Motor neuron (in vitro differentiated cells): ENCODE results near the gene TBX4. TPM values are rescaled to one million over a fixed set of nuclear protein-coding genes. Genes with fewer than 3 reads are reported as not detected.

ENCODE experiments used
- ATAC-seq, 8 experiments: fragments of 200-7000 bp; cut with Tn5 transposase; replicated peaks in 6 of 8; 2 replicates each; pipeline ENCODE4 v1.8.0; 2021; ENCODE audit warnings: mild to moderate bottlenecking in 8 of 8, moderate library complexity in 8 of 8
- H3K27ac ChIP-seq, 2 donors: fragments of 250-450 bp; sonication (Bioruptor Pico); 2 replicates each; pipeline ENCODE4 v1.9.0; 2021; ENCODE audit warnings: antibody characterized with exemption in 2 of 2, mild to moderate bottlenecking in 2 of 2, moderate library complexity in 1 of 2
- H3K4me1 ChIP-seq, 2 donors: fragments of 250-450 bp; sonication (Bioruptor Pico); replicated peaks in 1 of 2; 2 replicates each; pipeline ENCODE4 v1.6.1; 2021; ENCODE audit warnings: antibody characterized with exemption in 2 of 2, mild to moderate bottlenecking in 2 of 2, moderate library complexity in 1 of 2
- H3K4me3 ChIP-seq, 5 donors: fragments of 250-450 bp; sonication (Bioruptor Pico); 2 replicates each; pipeline ENCODE4 v1.9.0; 2021; ENCODE audit warnings: antibody characterized with exemption in 5 of 5, mild to moderate bottlenecking in 5 of 5, moderate library complexity in 4 of 5
- whole genome bisulfite sequencing, 10 experiments: fragments of 450-650 bp; shearing (Covaris generic); methylation state at CpG; one replicate each; pipeline ENCODE4 v1.0.0; 2022; 5-methylcytosine and 5-hydroxymethylcytosine counted together
- in situ Hi-C, 9 experiments: fragments of 400-800 bp; cut with MboI; loops; one replicate each; pipeline ENCODE4 v1.15.0; 2021; ENCODE audit warnings: low sequenced_read_pairs in 9 of 9, low pct_unique_long_range_greater_than_20kb in 2 of 9; ENCODE audit not compliant: unreplicated experiment in 9 of 9
- total RNA-seq, 8 experiments: library from RNA; unstranded; fragments of 300-600 nt; gene quantifications; 2 replicates each; pipeline versions ENCODE4 v1.2.3 to v1.2.4, GENCODE V29; 2022

Gene TBX4
- total RNA-seq, 8 experiments from 2014 or later, result 0.08 to 0.70 (median 0.20) TPM; not detected in 4

DNA sequence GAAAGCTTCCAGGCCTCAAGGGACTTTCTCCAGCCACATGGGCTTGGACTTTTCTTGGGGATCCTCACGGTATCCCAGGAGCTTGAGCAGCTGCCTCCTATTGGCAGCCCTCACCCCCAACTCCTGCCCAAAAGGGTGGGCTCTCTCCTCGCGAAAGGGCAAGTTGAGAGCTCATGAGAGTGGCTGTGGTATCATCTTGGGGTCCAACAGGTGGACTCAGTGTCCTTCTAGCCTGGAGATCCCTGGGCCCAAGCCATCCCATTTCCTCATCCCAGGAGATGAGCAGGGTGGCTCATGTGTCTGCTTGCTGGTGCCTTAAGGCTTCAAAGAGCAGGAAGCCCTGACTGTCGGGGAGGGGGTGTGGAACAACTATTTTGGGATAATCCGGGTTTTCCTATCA lies 17.7 kb downstream of the TBX4 start:
- Histone ChIP-seq H3K4me3 (no peak overlapping the region), H3K4me1 (peaks cover 0 to 4% of the 10 kb centered on the region in 2 donors), H3K27ac (no peak overlapping the region)
- 37 to 95% (median 75%) methylated on average over 1 to 4 of the region's 5 CpGs; no CpG with 5 or more reads in 5 of the 10 experiments for WGBS, 10 experiments
- ATAC-seq, result no peak
- in situ Hi-C loops, result no loop called here

DNA sequence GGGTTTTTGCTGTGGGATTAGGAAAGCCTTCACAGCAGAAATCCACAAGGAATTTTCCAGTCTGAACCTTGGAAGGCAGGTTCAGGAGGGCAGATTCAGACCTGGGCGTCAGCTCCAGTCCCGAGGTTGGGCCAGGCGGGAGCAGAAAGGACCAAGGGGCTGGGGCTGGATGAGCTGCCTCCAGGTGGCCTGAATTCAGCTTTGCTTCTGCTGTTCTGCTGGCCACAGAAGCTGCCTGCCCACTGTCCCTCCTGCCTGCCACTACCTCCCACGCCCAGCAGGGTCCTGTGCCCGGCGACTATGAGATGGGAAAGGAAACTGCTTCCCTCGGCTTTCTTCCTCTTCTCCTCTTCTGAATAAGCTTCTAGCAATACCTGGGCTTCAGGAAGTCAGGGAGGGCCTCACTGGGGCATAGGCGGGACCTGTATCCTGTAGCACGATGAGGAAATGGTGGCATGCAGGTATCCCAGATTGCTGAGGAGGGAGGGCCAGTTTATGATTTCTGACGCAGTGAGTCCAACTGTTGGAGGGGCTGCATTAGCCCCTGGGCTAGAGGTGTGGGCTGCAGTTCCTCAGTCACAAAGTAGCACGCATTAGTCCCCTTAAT lies 18.4 kb downstream of the TBX4 start:
- ATAC-seq, result no peak
- Histone ChIP-seq H3K4me3 (no peak overlapping the region), H3K4me1 (peaks cover 0 to 4% of the 10 kb centered on the region in 2 donors), H3K27ac (no peak overlapping the region)
- in situ Hi-C loops, result no loop called here
- WGBS, 10 experiments, result 67 to 100% (median 87%) methylated on average over 1 to 3 of the region's 11 CpGs; no CpG with 5 or more reads in 4 of the 10 experiments

- in situ Hi-C loops, result no loop called here
- WGBS, 10 experiments, result 14 to 100% (median 89%) methylated on average over 2 to 12 of the region's 12 CpGs; no CpG with 5 or more reads in 1 of the 10 experiments
- no peak overlapping the region for H3K27ac ChIP-seq
- no peaks in the 10 kb centered on the region for H3K4me1 ChIP-seq
- no peak overlapping the region for H3K4me3 ChIP-seq
- ATAC-seq, result no peak
Observed at GRCh38 chr17:61474235-61474927, 22.2 kb downstream of the TBX4 start.

DNA sequence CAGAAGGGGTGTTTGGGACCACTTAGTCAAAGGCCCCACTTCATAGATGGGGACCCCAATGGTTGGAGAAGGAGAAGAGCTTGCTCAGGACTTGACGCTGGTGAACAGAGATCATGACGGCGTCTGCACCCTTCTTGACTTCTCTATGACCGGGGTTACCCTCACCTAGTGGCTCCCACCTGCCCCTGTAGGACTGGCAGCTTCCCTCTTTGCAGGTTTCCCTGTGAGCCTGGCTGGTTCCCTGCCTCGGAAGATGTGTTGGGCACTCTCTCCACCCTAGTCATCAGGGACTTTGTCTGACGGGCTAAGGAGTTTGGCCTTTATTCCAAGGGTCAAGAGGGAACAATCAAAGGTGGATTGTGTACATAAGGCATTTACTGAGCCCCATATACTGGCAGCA lies 22.7 kb downstream of the TBX4 start:
- H3K4me3 ChIP-seq, result no peak overlapping the region
- ATAC-seq, result no peak
- 47 to 92% (median 79%) methylated on average over 1 to 5 of the region's 6 CpGs; no CpG with 5 or more reads in 5 of the 10 experiments for WGBS, 10 experiments
- in situ Hi-C loops, result no loop called here
- H3K27ac ChIP-seq, result no peak overlapping the region
- H3K4me1 ChIP-seq, result no peaks in the 10 kb centered on the region

GRCh38 chr17:61475726-61476125 lies 23.5 kb downstream of the TBX4 start:
- in situ Hi-C loops, result no loop called here
- no peak for ATAC-seq
- no peaks in the 10 kb centered on the region for H3K4me1 ChIP-seq
- H3K27ac ChIP-seq, result no peak overlapping the region
- H3K4me3 ChIP-seq, result no peak overlapping the region
- 0 to 100% (median 62%) methylated on average over 1 to 4 of the region's 8 CpGs; no CpG with 5 or more reads in 3 of the 10 experiments for WGBS, 10 experiments

GRCh38 chr17:61476476-61477203 lies 24.4 kb downstream of the TBX4 start:
- ATAC-seq, result no peak
- Histone ChIP-seq H3K4me3 (no peak overlapping the region), H3K27ac (no peak overlapping the region), H3K4me1 (no peaks in the 10 kb centered on the region)
- 13 to 90% (median 74%) methylated on average over 3 to 11 of the region's 17 CpGs; no CpG with 5 or more reads in 4 of the 10 experiments for WGBS, 10 experiments
- in situ Hi-C loops, result no loop called here

GRCh38 chr17:61477204-61477834 lies 25.1 kb downstream of the TBX4 start:
- ATAC-seq, result no peak
- Histone ChIP-seq H3K27ac (no peak overlapping the region), H3K4me1 (no peaks in the 10 kb centered on the region), H3K4me3 (no peak overlapping the region)
- in situ Hi-C loops, result no loop called here
- 33 to 92% (median 70%) methylated on average over 1 to 15 of the region's 23 CpGs; no CpG with 5 or more reads in 2 of the 10 experiments for WGBS, 10 experiments

- no peak overlapping the region for H3K27ac ChIP-seq
- no peak for ATAC-seq
- in situ Hi-C loops, result no loop called here
- no peak overlapping the region for H3K4me3 ChIP-seq
- H3K4me1 ChIP-seq, result no peaks in the 10 kb centered on the region
- WGBS, 10 experiments, result 60 to 100% (median 77%) methylated on average over 1 to 3 of the region's 9 CpGs; no CpG with 5 or more reads in 6 of the 10 experiments
Observed at GRCh38 chr17:61478026-61478789, 26.0 kb downstream of the TBX4 start.

- Histone ChIP-seq H3K4me1 (peaks cover 0 to 4% of the 10 kb centered on the region in 2 donors), H3K27ac (no peak overlapping the region), H3K4me3 (no peak overlapping the region)
- in situ Hi-C loops, result no loop called here
- 75 to 100% (median 93%) methylated on average over 1 to 5 of the region's 14 CpGs; no CpG with 5 or more reads in 5 of the 10 experiments for WGBS, 10 experiments
- peak in 2 of 8 experiments; percentile 18 to 36 for ATAC-seq
Observed at GRCh38 chr17:61478790-61479492, 26.7 kb downstream of the TBX4 start.

DNA sequence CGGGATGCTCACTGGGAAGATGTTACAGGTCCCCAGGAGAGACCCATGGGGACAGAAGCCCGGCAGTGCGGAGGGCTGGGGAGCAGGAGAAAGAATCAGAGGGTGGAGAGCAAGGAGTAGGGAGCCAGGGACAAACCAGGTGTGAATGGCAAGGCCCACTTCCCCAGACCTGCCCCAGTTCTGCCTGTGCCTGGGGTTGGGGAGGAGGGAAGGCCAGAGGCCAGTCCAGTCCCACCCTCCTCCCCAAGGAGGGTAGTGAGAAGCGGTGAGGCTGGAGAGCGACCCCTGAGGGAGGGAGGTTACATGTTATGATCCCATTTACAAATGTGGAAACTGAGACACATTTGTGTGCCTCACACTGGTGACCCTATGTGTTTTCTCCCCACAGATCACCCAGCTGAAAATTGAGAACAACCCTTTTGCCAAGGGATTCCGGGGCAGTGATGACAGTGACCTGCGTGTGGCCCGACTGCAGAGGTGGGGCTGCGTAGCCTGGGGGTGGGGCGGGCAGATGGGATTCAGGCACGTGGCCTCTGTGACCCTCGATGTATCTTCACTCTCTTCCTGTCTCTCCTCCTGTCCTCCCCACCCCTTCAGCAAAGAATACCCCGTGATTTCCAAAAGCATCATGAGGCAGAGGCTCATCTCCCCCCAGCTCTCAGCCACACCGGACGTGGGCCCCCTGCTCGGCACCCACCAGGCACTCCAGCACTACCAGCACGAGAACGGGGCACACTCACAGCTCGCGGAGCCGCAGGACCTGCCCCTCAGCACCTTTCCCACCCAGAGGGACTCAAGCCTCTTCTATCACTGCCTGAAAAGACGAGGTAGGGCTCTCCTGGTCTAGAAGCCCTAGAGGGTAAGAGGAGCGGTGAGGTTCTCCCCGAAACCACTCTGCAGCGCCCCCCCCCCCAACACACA lies 27.5 kb downstream of the TBX4 start:
- WGBS, 10 experiments, result 0 to 100% (median 78%) methylated on average over 1 to 11 of the region's 25 CpGs; no CpG with 5 or more reads in 5 of the 10 experiments
- no peak for ATAC-seq

GRCh38 chr17:61480414-61480807 lies 28.2 kb downstream of the TBX4 start:
- Histone ChIP-seq H3K27ac (no peak overlapping the region), H3K4me1 (peaks cover 0 to 9% of the 10 kb centered on the region in 2 donors), H3K4me3 (no peak overlapping the region)
- ATAC-seq, result no peak
- WGBS, 10 experiments, result 70 to 78% (median 76%) methylated on average over 2 to 4 of the region's 5 CpGs; no CpG with 5 or more reads in 7 of the 10 experiments
- in situ Hi-C loops, result no loop called here

More for the DNA sequence above, 27.5 kb downstream of the TBX4 start:
- no peak overlapping the region for H3K27ac ChIP-seq
- in situ Hi-C loops, result no loop called here
- H3K4me3 ChIP-seq, result no peak overlapping the region
- peaks cover 0 to 9% of the 10 kb centered on the region in 2 donors for H3K4me1 ChIP-seq
